Measurements from ENCODE around the gene AGTRAP. TPM values are rescaled to one million over a fixed set of nuclear protein-coding genes. Genes with fewer than 3 reads are reported as not detected.

Gene AGTRAP
- total RNA-seq, 1 experiment from 2014 or later, result 77.7 TPM

DNA sequence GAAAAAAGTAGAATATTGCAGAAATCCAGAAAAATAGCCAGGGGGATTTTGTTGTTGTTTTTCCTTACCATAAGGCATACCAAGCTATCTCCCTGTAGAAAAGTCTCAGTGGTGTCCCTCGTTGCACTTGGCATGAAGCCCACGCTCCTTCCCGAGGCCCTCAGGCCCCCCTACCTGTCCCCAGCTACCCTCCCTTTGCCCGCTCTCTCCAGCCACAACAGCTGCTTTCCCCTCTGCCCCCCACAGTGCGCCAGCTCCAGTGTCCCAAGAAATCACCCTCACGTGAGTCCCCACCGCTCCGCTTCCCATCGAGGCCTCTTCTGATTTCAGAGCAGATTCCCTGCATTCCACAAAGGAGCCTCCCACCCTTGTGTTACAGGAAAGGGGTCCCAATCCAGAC is 8.4 kb downstream of the AGTRAP start:
- no peak for TF ChIP-seq EZH2 (IDR thresholded peaks at IDR 0.05; ENCODE audit: low read depth)
- TF ChIP-seq, protein P1, sequence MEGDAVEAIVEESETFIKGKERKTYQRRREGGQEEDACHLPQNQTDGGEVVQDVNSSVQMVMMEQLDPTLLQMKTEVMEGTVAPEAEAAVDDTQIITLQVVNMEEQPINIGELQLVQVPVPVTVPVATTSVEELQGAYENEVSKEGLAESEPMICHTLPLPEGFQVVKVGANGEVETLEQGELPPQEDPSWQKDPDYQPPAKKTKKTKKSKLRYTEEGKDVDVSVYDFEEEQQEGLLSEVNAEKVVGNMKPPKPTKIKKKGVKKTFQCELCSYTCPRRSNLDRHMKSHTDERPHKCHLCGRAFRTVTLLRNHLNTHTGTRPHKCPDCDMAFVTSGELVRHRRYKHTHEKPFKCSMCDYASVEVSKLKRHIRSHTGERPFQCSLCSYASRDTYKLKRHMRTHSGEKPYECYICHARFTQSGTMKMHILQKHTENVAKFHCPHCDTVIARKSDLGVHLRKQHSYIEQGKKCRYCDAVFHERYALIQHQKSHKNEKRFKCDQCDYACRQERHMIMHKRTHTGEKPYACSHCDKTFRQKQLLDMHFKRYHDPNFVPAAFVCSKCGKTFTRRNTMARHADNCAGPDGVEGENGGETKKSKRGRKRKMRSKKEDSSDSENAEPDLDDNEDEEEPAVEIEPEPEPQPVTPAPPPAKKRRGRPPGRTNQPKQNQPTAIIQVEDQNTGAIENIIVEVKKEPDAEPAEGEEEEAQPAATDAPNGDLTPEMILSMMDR (conservative IDR thresholded peaks at IDR 0.05), result no peak
- no peak overlapping the region for H3K27ac ChIP-seq
- H3K27me3 ChIP-seq (ENCODE audit: insufficient read depth, low read depth), result no peaks in the 10 kb centered on the region
- no peak for DNase-seq
- no peaks in the 10 kb centered on the region for H3K4me1 ChIP-seq (replicated peaks; ENCODE audit: insufficient read depth)
- ChIA-PET CTCF (no interaction called here), POLR2A (ENCODE audit: unreplicated experiment) (interaction anchor here (0.6 to 0.7 kb wide), 2 partner anchors 8 to 10 kb away, joined by 4 read pairs; no protein-coding TSS in a partner anchor)
- no peaks in the 10 kb centered on the region for H3F3A ChIP-seq (ENCODE audit: insufficient read depth, low read depth)
- no peak overlapping the region for H2AFZ ChIP-seq
- H3K79me2 ChIP-seq (ENCODE audit: low read depth), result no peaks in the 10 kb centered on the region
- no peaks in the 10 kb centered on the region for H3K36me3 ChIP-seq (ENCODE audit: low read depth)
- no peak overlapping the region for H3K4me3 ChIP-seq
- H3K9me3 ChIP-seq (ENCODE audit: insufficient read depth, low read depth), result no peaks in the 10 kb centered on the region
- intact Hi-C loops (cut with micrococcal nuclease; ENCODE audit: unreplicated experiment), result no loop called here
- H3K9me2 ChIP-seq (ENCODE audit: insufficient read depth), result no peaks in the 10 kb centered on the region
- BruUV-seq (replicated peaks), result no TSS peak
- H3K4me2 ChIP-seq, result no peak overlapping the region
- no peaks in the 10 kb centered on the region for H4K20me1 ChIP-seq (ENCODE audit: insufficient read depth)

DNA sequence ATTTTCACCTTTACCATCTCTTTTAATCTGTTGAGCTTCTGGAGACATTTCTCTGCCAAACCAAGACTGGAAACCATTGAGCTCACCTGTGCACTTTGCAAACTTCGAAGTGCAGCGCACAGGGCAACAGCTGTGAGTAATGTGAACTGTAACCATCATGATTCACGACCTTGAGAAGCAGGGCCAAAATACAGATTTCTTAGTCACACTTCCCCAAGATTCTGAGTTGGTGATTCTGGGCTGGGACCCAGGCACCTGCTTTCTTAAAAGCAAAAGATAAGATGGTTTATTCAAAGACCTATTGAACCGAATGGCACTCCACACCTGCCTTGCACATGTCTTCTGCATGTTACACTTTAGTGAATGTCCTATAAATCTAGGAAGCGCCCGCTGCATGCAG is 10.2 kb downstream of the AGTRAP start:
- H3K4me2 ChIP-seq, result no peak overlapping the region
- no peak for DNase-seq
- H2AFZ ChIP-seq, result no peak overlapping the region
- TF ChIP-seq, protein P1 (conservative IDR thresholded peaks at IDR 0.05), result no peak
- no peak for TF ChIP-seq EZH2 (IDR thresholded peaks at IDR 0.05; ENCODE audit: low read depth)
- intact Hi-C loops (cut with micrococcal nuclease; ENCODE audit: unreplicated experiment), result no loop called here
- H3K27me3 ChIP-seq (ENCODE audit: insufficient read depth, low read depth), result no peaks in the 10 kb centered on the region
- no peaks in the 10 kb centered on the region for H3K9me3 ChIP-seq (ENCODE audit: insufficient read depth, low read depth)
- no peaks in the 10 kb centered on the region for H3K79me2 ChIP-seq (ENCODE audit: low read depth)
- no peaks in the 10 kb centered on the region for H3F3A ChIP-seq (ENCODE audit: insufficient read depth, low read depth)
- ChIA-PET POLR2A (ENCODE audit: unreplicated experiment) (no interaction called here), CTCF (no interaction called here)
- H3K4me1 ChIP-seq (replicated peaks; ENCODE audit: insufficient read depth), result no peaks in the 10 kb centered on the region
- BruUV-seq (replicated peaks), result no TSS peak
- no peaks in the 10 kb centered on the region for H4K20me1 ChIP-seq (ENCODE audit: insufficient read depth)
- H3K27ac ChIP-seq, result no peak overlapping the region
- H3K4me3 ChIP-seq, result no peak overlapping the region
- H3K36me3 ChIP-seq (ENCODE audit: low read depth), result no peaks in the 10 kb centered on the region
- no peaks in the 10 kb centered on the region for H3K9me2 ChIP-seq (ENCODE audit: insufficient read depth)

DNA sequence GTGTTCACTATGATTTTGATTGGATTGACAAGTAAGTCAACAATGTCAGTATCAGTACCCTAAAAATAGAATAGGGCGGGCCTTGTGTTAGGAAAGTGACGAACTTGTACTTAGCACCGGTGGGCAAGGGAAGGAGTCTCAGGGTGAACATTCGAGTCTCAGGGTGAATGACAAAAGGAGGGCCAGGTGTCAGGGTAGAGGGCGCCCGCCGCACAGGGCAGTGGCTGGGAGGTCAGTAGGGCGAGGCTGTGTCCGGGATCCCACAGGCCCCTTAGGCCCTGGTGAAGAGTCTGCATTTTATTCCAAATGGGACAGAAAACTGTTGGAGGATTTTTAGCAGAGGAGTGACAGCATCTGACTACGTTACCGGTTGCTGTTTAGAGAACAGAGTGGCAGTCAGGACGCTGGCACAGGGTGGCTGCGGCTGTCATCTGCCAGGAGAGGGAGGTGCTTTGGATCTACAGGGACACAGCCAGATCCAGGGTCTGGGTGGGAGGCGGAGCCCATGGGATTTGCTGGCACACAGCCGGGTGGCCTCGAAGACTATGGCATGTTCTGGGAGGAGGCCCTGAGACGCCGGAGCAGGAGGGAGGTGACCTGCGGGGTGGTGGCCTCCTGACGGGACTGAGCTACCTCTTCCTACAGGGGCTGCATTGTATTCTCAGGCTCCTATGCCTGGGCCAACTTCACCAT is 11.0 kb downstream of the AGTRAP start:
- no peaks in the 10 kb centered on the region for H3K79me2 ChIP-seq (ENCODE audit: low read depth)
- intact Hi-C loops (cut with micrococcal nuclease; ENCODE audit: unreplicated experiment), result no loop called here
- no peak overlapping the region for H3K4me3 ChIP-seq
- CTCF ChIA-PET, result no interaction called here
- no peak for DNase-seq
- H4K20me1 ChIP-seq (ENCODE audit: insufficient read depth), result no peaks in the 10 kb centered on the region
- H2AFZ ChIP-seq, result no peak overlapping the region
- H3K4me2 ChIP-seq, result no peak overlapping the region
- H3K4me1 ChIP-seq (replicated peaks; ENCODE audit: insufficient read depth), result no peaks in the 10 kb centered on the region
- POLR2A ChIA-PET (ENCODE audit: unreplicated experiment), result no interaction called here
- no peaks in the 10 kb centered on the region for H3K9me3 ChIP-seq (ENCODE audit: insufficient read depth, low read depth)
- no peak overlapping the region for H3K27ac ChIP-seq
- no peaks in the 10 kb centered on the region for H3K9me2 ChIP-seq (ENCODE audit: insufficient read depth)
- no peaks in the 10 kb centered on the region for H3K36me3 ChIP-seq (ENCODE audit: low read depth)
- no peaks in the 10 kb centered on the region for H3K27me3 ChIP-seq (ENCODE audit: insufficient read depth, low read depth)
- no peaks in the 10 kb centered on the region for H3F3A ChIP-seq (ENCODE audit: insufficient read depth, low read depth)
- BruUV-seq (replicated peaks), result no TSS peak
- TF ChIP-seq, protein P1 (conservative IDR thresholded peaks at IDR 0.05), result no peak
- TF ChIP-seq EZH2 (IDR thresholded peaks at IDR 0.05; ENCODE audit: low read depth), result no peak

Data from PC-9 (cell line).